HAP-1 (cell line): ENCODE data around the gene MAPRE3.
A peak's percentile ranks its signal among the peaks of the same experiment; 100 is the strongest.
"Not testable (repeated sequence)": the region's sequence is repeated elsewhere in the genome, so short reads cannot be mapped to it uniquely, and the experiment has no call there.

Source experiments
- DNase-seq, 2 experiments: peaks; one replicate each; pipeline ENCODE4 v3.0.0-alpha.2; 2016 to 2020; ENCODE audit warnings: low spot score in 2 of 2
- H3K27me3 ChIP-seq: fragments of 250-450 bp; sonication (Bioruptor Pico); 2 replicates; pipeline ENCODE4 v1.5.1; 2020; ENCODE audit warnings: low read depth, mild to moderate bottlenecking, moderate library complexity
- H3K36me3 ChIP-seq: fragments of 250-450 bp; sonication (Bioruptor Pico); replicated peaks from 2 replicates; pipeline ENCODE4 v1.5.1; 2020; ENCODE audit warnings: mild to moderate bottlenecking
- H3K4me1 ChIP-seq: fragments of 250-450 bp; sonication (Bioruptor Pico); 2 replicates; pipeline ENCODE4 v1.5.1; 2020; ENCODE audit warnings: mild to moderate bottlenecking
- H3K4me3 ChIP-seq: fragments of 250-450 bp; sonication (Bioruptor Pico); 2 replicates; pipeline ENCODE4 v1.5.1; 2020; ENCODE audit warnings: mild to moderate bottlenecking, moderate library complexity
- H3K9me3 ChIP-seq: fragments of 250-450 bp; sonication (Bioruptor Pico); 2 replicates; pipeline ENCODE4 v1.5.1; 2020; ENCODE audit warnings: mild to moderate bottlenecking, moderate library complexity
- in situ Hi-C: fragments of 300-500 bp; cut with MboI; formaldehyde crosslinking; loops from 3 replicates; pipeline ENCODE4 v1.14.3; 2020; ENCODE audit warnings: low sequenced_read_pairs, inconsistent platforms, mixed read lengths

Gene MAPRE3

GRCh38 chr2:26970244-26970927 is at the start of gene MAPRE3:
TSS of gene MAPRE3 (plus strand) at chr2:26970637. CDS start at chr2:27022219, 51,582 bp downstream.
- peaks cover 26% of the 10 kb centered on the region for H3K27me3 ChIP-seq
- in situ Hi-C loops, result loop anchor here (25.0 kb wide), 1 partner anchor 217 kb away; no protein-coding TSS in a partner anchor
- no peaks in the 10 kb centered on the region for H3K36me3 ChIP-seq
- H3K4me3 ChIP-seq, result peak within 1 kb of the TSS; percentile 47
- peak; percentile 84 to 91 for DNase-seq
- peaks cover 6% of the 10 kb centered on the region for H3K4me1 ChIP-seq
- H3K9me3 ChIP-seq, result no peaks in the 10 kb centered on the region

- Histone ChIP-seq H3K9me3 (no peaks in the 10 kb centered on the region), H3K4me3 (no peak overlapping the region), H3K36me3 (peaks cover 11% of the 10 kb centered on the region), H3K4me1 (no peaks in the 10 kb centered on the region), H3K27me3 (no peaks in the 10 kb centered on the region)
- no peak for DNase-seq
- in situ Hi-C loops, result no loop called here
Measured at GRCh38 chr2:26921323-26921722, 49.1 kb upstream of the MAPRE3 start.

- no peaks in the 10 kb centered on the region for H3K27me3 ChIP-seq
- peak; percentile 52 to 71 for DNase-seq
Measured at GRCh38 chr2:26922405-26923188, 47.8 kb upstream of the MAPRE3 start.

DNA sequence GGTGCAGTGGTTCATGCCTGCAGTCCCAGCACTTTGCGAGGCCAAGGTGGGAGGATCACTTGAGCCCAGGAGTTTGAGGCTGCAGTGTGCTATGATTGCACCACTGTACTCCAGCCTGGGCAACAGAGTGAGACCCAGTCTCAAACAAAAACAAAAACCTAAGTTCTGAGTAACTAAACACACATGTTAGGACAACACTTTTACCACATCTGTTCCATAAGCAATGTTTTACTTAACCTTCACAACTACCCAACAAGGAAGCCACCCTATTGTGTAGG is 47.3 kb upstream of the MAPRE3 start:
- H3K9me3 ChIP-seq, DNase-seq, in situ Hi-C loops: not testable (repeated sequence)

More at GRCh38 chr2:26922405-26923188, 47.8 kb upstream of the MAPRE3 start:
- in situ Hi-C loops, result no loop called here
- Histone ChIP-seq H3K36me3 (peaks cover 11% of the 10 kb centered on the region), H3K9me3 (no peaks in the 10 kb centered on the region), H3K4me1 (no peaks in the 10 kb centered on the region), H3K4me3 (no peak overlapping the region)

DNA sequence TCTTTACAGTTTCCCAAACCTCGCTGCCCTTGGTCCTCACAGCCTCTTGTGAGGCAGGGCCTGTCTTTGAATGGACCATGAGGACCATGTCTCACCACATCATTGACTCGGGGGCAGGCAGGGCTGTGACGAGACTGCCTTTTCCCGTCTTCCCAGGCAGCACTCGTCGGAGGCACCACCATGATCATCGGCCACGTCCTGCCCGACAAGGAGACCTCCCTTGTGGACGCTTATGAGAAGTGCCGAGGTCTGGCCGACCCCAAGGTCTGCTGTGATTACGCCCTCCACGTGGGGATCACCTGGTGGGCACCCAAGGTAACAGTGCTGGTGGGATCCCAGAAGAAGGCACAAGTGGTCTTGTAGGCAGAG is 45.7 kb upstream of the MAPRE3 start:
- Histone ChIP-seq H3K27me3 (no peaks in the 10 kb centered on the region), H3K36me3 (peaks cover 11% of the 10 kb centered on the region), H3K9me3 (no peaks in the 10 kb centered on the region), H3K4me1 (no peaks in the 10 kb centered on the region), H3K4me3 (no peak overlapping the region)
- in situ Hi-C loops, result no loop called here
- no peak for DNase-seq

More for the DNA sequence above, 47.3 kb upstream of the MAPRE3 start:
- H3K27me3 ChIP-seq, H3K4me3 ChIP-seq, H3K4me1 ChIP-seq: not testable (repeated sequence)
- peaks cover 11% of the 10 kb centered on the region for H3K36me3 ChIP-seq

DNA sequence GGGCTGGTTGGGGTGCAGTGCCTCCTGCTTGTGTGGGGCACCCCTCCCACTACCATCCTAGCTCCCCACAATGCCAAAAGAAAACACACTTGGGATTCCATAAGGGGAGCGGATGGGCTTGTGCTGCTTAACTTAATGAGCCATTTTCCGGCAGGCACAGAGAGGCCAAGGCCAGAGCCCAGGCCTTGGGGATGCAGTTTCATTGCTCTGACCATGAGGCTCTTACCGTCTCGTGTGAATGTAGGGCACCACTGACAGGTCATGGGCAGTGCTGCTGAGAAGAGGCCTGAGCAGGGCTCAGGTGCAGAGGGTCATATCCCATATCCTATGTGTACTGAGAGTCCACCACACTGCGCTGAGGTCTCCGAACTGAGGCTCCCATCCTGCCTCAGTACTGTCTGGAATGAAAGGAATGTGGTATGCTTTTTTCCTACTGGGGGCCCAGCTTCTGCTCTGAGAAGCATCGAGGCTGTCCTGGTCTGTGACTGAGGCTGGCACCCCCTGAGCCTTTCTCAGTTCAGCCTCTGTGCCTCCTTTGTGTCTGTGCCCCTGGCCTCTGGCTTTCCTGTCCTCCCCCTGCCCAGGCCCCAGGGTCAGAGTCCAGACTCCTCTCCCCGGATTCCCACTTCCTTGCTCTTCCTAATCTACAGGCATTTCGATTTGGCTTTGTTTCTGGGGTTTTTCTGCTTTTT is 45.2 kb upstream of the MAPRE3 start:
- no peaks in the 10 kb centered on the region for H3K4me1 ChIP-seq
- no peaks in the 10 kb centered on the region for H3K27me3 ChIP-seq
- no peaks in the 10 kb centered on the region for H3K9me3 ChIP-seq
- in situ Hi-C loops, result no loop called here
- H3K4me3 ChIP-seq, result no peak overlapping the region
- no peak for DNase-seq
- peaks cover 11% of the 10 kb centered on the region for H3K36me3 ChIP-seq

DNA sequence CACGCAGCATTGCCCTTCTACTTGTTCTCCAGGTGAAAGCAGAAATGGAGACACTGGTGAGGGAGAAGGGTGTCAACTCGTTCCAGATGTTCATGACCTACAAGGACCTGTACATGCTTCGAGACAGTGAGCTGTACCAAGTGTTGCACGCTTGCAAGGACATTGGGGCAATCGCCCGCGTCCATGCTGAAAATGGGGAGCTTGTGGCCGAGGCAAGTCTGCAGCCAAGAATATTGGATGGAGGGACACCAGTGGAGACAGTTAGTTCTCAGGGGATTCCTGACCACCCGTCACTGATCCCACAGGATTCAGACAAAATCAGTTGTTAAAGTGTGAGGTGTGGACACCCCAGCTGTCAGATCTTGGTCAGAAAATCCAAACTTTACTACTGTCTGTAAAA is 43.2 kb upstream of the MAPRE3 start:
- H3K36me3 ChIP-seq, result peaks cover 15% of the 10 kb centered on the region
- no peaks in the 10 kb centered on the region for H3K4me1 ChIP-seq
- no peak overlapping the region for H3K4me3 ChIP-seq
- in situ Hi-C loops, result no loop called here
- no peaks in the 10 kb centered on the region for H3K27me3 ChIP-seq
- no peaks in the 10 kb centered on the region for H3K9me3 ChIP-seq
- no peak for DNase-seq

GRCh38 chr2:26932974-26933373 is 37.5 kb upstream of the MAPRE3 start:
- H3K36me3 ChIP-seq, result peaks cover 25% of the 10 kb centered on the region
- H3K27me3 ChIP-seq, result no peaks in the 10 kb centered on the region
- peaks cover 11% of the 10 kb centered on the region for H3K4me1 ChIP-seq
- H3K4me3 ChIP-seq, result no peak overlapping the region
- DNase-seq, result no peak
- no peaks in the 10 kb centered on the region for H3K9me3 ChIP-seq
- in situ Hi-C loops, result no loop called here

GRCh38 chr2:26933431-26934334 is 36.8 kb upstream of the MAPRE3 start:
- Histone ChIP-seq H3K4me3 (no peak overlapping the region), H3K27me3 (no peaks in the 10 kb centered on the region), H3K36me3 (peaks cover 33% of the 10 kb centered on the region), H3K4me1 (peaks cover 11% of the 10 kb centered on the region), H3K9me3 (no peaks in the 10 kb centered on the region)
- in situ Hi-C loops, result no loop called here
- no peak for DNase-seq

DNA sequence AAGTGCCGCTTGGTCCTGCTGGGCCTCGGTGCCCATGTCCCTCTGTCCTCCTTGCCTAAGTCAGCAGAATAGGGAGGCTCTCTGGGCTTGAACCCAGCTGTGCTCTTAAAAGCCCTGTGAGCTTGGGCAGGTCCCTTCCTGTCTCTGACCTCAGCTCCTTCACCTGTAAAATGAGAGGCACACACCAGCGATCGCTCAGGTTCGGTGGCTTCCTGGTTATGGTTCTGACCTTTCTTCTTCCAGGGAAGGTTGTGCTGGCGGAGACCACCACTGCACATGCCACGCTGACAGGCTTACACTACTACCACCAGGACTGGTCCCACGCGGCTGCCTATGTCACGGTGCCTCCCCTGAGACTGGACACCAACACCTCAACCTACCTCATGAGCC is 36.1 kb upstream of the MAPRE3 start:
- DNase-seq, result no peak
- Histone ChIP-seq H3K27me3 (no peaks in the 10 kb centered on the region), H3K4me1 (peaks cover 11% of the 10 kb centered on the region), H3K36me3 (peaks cover 34% of the 10 kb centered on the region), H3K4me3 (no peak overlapping the region), H3K9me3 (no peaks in the 10 kb centered on the region)
- in situ Hi-C loops, result no loop called here

DNA sequence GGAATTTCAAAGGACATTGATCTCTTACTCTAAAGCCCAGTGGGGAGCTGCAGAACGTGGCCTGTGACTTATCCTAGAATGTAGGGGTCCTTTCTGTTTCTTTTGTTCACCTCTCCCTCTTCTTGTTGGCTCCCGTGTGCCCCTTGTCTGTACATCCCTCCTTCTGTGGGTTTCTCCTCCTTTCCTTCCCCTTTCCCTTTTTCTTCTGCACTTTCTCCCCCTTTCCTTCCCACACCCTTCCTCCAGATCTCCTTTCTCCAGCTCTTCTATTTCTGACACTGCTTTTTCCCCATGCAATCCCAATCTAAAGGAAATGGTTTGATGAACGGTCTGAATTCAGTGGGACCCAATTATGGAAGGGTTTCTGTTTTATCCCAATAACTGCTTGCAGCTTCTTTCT is 35.5 kb upstream of the MAPRE3 start:
- Histone ChIP-seq H3K36me3 (peaks cover 39% of the 10 kb centered on the region), H3K27me3 (no peaks in the 10 kb centered on the region), H3K4me3 (no peak overlapping the region), H3K9me3 (no peaks in the 10 kb centered on the region), H3K4me1 (peaks cover 11% of the 10 kb centered on the region)
- DNase-seq, result no peak
- in situ Hi-C loops, result no loop called here

GRCh38 chr2:26936855-26937254 is 33.6 kb upstream of the MAPRE3 start:
- DNase-seq, result peak in 1 of 2 experiments; percentile 80
- Histone ChIP-seq H3K36me3 (peaks cover 47% of the 10 kb centered on the region), H3K4me1 (peaks cover 11% of the 10 kb centered on the region), H3K4me3 (no peak overlapping the region), H3K27me3 (no peaks in the 10 kb centered on the region), H3K9me3 (no peaks in the 10 kb centered on the region)
- in situ Hi-C loops, result no loop called here

DNA sequence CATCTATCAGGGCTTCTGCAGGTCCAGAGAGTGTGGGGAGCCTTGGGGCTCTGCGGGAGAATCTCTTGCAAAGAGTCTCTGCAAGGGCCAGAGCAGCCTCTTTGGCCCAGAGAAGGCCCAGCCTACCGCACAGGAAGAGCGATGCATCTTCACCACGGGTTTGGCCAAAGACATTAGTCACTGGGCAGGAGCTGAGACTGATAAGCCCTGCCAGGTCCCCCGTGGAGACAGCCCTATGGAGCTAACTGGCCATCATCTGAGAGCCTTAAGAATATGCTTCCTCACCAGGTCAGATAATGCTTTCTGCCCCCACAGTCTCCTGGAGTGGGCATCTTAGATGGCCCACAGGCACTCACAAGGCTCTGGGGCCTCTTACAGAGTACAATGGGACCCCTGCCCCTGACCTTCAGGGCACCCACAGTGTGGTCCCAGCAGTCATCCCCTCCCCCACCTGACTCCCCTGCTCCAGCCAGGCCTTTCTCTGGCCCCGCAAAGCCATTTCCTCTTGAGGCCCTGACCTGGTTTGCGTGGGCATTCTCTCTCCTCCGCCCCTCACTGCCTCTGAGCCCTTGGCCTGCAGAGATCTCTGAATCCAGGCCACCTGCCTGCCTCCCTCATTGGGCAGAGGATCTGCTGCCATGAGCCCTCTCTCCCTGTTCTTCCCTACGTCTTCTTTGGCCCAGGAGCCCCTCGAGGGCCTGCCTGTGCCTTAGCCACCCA is 31.9 kb upstream of the MAPRE3 start:
- in situ Hi-C loops, result no loop called here
- Histone ChIP-seq H3K4me1 (peaks cover 11% of the 10 kb centered on the region), H3K27me3 (no peaks in the 10 kb centered on the region), H3K9me3 (no peaks in the 10 kb centered on the region), H3K36me3 (peaks cover 61% of the 10 kb centered on the region), H3K4me3 (no peak overlapping the region)
- no peak for DNase-seq
